WI38 (cell line): Measurements from ENCODE around the gene ANKRD2.

ENCODE experiments used
- H3K4me3 ChIP-seq: 2 replicates; pipeline ENCODE4 v1.5.1; 2011; ENCODE audit warnings: low read depth, mild to moderate bottlenecking, control low read depth, low read length
- CTCF ChIP-seq: IDR thresholded peaks from 2 replicates; pipeline ENCODE4 v1.5.1; 2012; ENCODE audit warnings: low read depth, mild to moderate bottlenecking, control low read depth, low read length

The ANKRD2 gene

DNA sequence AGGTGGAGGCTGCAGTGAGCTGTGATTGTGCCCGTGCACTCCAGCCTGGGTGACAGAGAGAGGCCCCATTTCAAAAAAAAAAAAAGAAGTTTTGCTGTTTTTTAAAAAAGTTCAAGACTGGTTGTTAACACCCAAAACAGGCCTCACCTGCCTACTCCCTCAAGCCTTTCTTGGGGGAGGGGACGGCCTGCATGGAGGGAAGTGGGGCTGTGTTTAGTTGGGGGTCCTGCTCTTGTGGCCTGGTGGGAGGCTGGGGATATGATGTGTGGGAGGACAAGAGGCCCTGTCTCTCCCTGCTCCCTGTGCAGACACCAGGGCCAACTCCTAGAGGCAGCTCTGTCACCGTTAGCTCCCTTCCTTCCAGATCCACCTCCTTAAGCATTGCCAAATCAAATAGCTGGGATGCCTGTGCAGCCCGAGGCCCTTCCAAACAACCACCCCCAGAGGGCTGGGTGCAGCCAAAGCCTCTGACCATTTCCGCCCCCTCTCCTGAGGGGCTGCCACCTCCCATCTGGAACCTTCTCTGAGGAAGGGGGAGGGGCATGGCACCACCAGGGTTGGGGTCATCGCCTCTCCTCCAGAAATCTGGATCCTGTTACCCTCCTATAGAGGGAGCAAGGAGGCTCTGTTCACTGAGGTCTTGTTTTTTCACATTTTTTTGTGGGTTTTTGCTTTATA is 32.9 kb upstream of the ANKRD2 start:
- no peak overlapping the region for H3K4me3 ChIP-seq
- 0 out of 2 replicates have a peak, but pooled peaks have one; percentile 5 for TF ChIP-seq CTCF

DNA sequence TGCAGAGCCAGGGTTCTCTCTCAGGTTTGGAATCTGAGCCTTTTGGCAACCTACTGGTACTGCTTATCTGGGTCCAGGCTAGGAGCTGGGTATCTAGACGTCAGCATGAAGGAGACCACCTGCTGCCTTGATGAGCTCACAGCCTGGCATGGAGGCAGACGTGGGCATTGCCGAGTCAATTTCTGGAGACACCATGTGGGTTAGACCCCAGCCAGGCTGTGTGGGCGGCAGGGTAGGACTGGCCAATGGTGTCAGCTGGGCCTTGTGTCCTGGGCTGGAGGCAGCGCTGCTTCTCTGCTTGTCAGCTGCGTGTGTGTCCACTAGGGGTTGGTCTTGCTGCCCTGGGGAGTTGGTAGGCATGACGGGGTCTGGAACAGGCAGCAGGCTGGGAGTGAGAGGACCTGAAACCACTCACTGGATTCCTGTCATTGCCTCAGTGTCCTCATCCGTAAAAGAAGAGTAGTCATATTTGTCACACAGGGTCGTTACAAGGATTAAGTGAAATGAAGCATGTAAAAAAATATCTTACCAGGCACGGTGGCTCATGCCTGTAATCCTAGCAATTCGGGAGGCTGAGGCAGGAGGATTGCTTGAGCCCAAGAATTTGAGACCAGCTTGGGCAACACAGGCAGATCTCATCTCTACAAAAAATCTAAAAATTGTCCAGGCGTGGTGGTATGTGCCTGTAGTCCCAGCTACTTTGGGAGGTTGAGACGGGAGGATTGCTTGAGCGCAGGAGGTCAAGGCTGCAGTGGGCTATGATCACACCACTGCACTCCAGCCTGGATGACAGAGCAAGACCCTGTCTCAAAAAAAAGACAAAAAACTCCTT is 31.7 kb upstream of the ANKRD2 start:
- H3K4me3 ChIP-seq, result no peak overlapping the region

DNA sequence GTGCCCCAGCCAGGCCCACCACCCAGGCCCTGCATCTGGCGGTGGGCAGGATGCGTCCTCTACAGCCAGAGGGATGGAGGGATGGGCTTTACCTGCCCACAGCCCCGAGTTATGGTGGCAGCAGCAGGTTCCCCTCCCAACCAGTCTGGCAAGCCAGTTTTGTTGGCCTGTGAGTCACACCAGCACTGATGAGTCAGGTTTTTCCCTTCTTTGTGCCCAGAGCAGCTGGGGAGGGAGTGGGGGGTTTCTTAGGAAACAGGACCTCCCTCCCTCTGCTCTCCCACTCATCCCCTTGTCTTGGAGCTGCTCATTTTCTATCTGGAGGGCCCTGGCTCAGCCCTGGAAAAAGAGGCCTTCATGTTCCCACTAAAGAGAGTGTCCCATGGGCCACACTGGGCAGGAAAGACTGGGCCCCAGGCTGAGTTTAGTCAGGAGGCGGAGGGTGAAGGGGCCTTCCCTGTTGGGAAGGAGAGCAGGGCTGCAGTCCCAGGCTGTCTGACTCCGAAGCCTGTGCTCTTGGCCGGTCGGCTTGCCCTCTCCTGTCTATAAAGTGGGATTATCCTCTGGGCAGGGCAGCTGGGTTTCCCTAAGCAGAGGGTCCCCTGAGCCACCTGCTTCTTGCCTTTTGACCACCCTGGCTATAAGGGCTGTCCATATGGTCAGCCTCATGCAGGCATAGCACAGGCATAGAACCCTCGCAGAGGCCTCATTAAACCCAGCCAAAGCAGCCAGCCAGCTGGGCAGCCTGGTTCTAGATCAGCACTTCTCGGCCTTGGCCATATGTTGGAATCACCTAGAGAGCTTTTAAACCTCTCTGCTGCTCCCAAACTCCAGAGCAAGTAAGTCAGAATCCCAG is 30.2 kb upstream of the ANKRD2 start:
- no peak overlapping the region for H3K4me3 ChIP-seq
- no peak for TF ChIP-seq CTCF

More for the DNA sequence above, 31.7 kb upstream of the ANKRD2 start:
- no peak for TF ChIP-seq CTCF

DNA sequence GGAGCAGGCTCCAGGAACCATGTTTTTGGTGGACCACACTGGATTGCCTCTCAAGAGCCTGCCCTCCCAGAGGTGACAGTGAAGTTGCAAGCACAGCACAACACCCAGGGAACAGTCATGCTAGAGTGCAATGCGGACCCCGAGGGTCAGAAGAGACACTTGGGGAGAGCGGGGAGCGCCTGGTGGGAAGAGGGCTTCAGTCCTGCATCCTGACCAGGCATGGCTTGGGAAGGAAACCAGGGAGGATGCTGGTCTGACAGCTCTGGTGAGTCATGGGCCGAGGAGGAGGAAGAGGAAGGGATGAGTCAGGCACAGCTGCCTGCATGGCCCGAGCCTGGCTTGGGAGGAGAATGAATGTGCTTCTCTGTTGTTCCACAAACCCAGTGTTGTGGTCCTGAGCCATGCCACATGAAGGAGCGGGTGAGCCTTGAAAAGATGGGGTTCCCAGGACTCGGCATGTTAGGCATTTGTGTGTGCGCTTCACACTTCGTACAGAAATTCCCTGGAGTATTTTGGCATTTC is 29.5 kb upstream of the ANKRD2 start:
- H3K4me3 ChIP-seq, result no peak overlapping the region
- TF ChIP-seq CTCF, result no peak

DNA sequence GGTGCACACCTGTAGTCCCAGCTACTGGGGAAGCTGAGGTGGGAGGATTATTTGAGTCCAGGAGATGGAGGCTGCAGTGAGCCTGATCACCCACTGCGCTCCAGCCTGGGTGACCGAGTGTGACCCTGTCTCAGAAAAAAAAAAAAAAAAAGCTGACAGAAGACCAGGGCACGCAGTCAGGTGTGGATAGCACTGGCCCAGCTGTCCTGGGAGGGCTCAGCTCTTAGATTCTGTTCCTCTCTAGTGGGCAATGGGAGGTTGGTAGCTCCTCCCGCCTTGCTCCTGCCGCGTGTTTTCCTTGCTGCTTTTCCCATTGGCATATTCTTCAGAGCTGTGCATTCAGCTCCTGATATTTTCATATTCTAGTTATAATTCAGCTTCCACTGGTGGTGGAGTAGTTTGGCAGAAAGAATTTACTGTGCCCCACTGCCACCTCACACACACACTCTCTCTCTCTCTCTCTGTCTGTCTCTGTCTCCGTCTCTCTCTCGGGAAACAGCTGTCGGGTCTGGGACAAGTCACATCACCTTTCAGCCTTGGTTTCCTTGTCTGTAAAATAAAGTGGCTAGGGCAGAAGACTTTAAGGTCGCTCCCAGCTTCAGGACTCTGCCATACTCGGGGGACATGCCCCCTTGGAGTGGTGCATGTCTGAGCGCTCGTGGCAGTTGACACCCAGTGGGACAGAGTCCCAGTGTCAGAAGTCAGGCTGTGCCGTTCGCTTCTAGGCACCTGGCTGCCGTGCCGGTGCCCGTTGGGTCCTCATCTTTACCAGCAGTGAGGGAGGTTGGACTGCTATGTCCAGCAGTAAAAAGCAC is 25.9 kb upstream of the ANKRD2 start:
- no peak for TF ChIP-seq CTCF
- H3K4me3 ChIP-seq, result no peak overlapping the region

- no peak overlapping the region for H3K4me3 ChIP-seq
- TF ChIP-seq CTCF, result no peak
Measured at GRCh38 chr10:97547271-97547600, 25.3 kb upstream of the ANKRD2 start.
